Kidney capillary endothelial cell (primary cell): ENCODE measurements around the gene TMEM200B.
"Not testable (repeated sequence)": the region's sequence is repeated elsewhere in the genome, so short reads cannot be mapped to it uniquely, and the experiment has no call there.

Experiments used
- DNase-seq: peaks from one replicate; pipeline ENCODE4 v3.0.0-alpha.2; 2018; ENCODE audit warnings: low spot score

Gene TMEM200B

GRCh38 chr1:29123887-29124365, at the start of gene TMEM200B:
Gene TMEM200B (minus strand): TSS chr1:29123903. CDS start chr1:29121828, 2,075 bp downstream.
- DNase-seq, result no peak

- DNase-seq, result no peak
Observed at GRCh38 chr1:29172415-29172939, 48.8 kb upstream of the TMEM200B start.

DNA sequence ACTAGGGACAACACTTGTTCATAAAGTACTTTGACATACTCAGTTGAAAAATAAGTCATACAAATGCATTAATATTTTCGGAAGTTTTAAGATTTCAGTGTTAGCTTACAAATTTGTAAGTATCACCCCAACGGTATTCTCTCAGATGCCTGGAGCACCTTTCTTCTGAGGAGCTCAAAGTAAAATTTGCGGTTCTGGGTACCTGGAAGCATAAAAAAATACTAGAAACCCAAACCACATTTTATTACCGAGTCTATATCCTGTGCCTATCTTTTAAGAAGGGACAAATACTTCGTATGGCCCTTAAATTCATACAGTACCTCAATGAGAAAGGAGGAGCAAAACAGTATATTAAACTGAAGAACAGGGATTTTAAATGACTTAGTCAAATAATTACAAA, 47.8 kb upstream of the TMEM200B start:
- DNase-seq, result no peak

DNA sequence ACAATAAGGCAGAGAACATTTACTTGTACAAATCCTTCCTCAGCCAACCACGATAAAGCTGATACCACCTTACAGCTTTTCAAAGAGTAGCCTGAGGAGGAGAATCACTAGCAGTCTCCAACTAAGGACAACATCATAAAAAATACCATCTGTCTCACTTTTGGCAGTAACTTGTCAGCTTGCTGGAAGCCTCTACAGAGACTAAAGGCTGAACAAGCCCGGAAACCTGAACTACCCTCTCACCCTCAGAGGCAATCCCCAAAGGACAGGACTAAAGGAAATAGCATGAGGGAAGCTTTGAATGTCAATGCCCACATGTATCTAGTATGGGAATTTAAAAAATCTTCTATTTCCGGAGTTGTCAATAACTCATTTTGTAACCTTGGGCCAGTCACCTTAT, 47.4 kb upstream of the TMEM200B start:
- DNase-seq, result no peak

- no peak for DNase-seq
Observed at GRCh38 chr1:29169976-29170375, 46.3 kb upstream of the TMEM200B start.

GRCh38 chr1:29167904-29168303, 44.2 kb upstream of the TMEM200B start:
- DNase-seq, result no peak

DNA sequence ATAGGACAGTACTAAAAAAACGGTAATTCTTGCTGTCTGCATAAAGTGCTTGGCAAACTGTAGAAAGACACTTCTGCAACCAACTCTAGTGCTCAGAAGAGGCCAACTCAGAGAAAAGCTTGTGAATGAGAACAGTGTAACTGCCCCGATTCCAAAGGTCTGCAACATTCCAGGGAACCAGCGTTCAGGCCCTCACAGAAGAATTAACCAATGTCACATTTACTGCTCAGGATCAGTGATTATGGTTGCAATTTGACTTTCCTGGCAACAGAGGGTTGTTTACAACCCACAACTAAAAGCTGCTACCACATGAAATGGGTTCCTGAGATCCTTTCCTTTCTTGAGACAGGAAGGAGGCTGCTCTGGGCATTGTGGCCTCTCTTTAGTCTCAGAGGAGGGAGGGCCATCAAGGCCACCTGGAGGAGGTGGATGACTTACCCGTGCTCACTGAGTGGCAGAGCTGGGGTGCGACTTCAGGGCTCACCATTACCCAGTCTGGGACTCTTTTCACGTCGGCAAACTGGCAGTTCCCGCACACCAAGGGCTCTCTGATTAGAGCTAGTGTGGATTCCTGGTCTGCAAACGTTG, 42.7 kb upstream of the TMEM200B start:
- DNase-seq, result no peak

- DNase-seq, result no peak
Observed at GRCh38 chr1:29164588-29164987, 40.9 kb upstream of the TMEM200B start.

- DNase-seq, result no peak
Observed at GRCh38 chr1:29162476-29163138, 38.9 kb upstream of the TMEM200B start.

GRCh38 chr1:29162025-29162424, 38.3 kb upstream of the TMEM200B start:
- no peak for DNase-seq

GRCh38 chr1:29159773-29160172, 36.1 kb upstream of the TMEM200B start:
- DNase-seq, result no peak

GRCh38 chr1:29157269-29157601, 33.5 kb upstream of the TMEM200B start:
- no peak for DNase-seq

- peak; percentile 33 for DNase-seq
Observed at GRCh38 chr1:29156543-29157268, 33.0 kb upstream of the TMEM200B start.

GRCh38 chr1:29152046-29152805, 28.5 kb upstream of the TMEM200B start:
- no peak for DNase-seq

DNA sequence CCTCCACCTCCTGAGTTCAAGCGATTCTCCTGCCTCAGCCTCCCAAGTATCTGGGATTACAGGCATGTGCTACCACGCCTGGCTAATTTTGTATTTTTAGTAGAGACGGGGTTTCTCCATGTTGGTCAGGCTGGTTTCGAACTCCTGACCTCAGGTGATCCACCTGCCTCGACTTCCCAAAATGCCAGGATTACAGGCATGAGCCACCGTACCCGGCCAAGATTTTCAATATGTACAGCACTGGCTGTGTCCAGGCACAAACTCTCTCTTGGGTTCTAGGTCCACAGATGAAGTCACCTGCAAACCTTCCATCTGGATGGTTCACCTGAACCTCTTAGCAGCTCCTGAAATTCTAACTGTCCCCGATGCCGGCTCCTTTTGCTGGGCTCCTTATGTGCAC, 26.6 kb upstream of the TMEM200B start:
- not testable (repeated sequence) for DNase-seq

DNA sequence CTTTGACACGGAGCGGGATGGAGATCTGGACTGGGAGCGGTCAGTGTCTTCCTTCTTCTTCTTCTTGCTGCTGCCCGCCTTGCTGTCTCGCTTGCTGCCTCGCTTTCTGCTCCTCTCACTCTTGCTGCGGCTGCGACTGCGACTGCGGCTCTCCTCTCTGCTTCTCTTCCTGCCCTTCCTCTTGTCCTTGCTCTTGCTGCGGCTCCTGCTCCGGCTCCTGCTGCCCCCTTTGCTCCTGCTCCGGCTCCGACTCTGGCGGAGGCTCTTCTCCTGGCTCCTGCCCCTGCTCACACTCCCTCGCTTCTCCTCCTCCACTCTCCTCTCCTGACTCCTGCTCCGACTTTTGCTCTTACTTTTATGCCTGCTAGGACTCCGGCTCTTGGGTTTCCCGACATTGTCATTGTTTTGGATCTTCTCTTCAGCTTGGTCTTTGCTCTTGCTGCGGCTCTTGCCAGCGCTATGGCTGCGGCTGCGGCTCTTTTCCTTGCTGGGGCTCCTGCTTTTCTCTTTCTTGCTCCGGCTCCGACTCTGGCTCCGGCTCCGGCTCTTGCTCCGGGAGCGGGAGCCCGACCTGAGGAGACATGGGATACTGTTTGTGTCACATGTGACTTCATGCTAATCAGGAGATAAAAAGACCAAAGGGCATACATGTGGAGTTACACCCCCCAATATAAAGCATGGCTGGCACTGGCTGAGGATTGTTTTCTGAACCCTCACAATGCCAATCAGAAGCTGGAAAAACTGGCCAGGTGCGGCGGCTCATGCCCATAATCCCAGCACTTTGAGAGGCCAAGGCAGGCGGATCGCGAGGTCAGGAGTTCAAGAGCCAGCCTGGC, 25.2 kb upstream of the TMEM200B start:
- DNase-seq, result no peak

- DNase-seq, result no peak
Observed at GRCh38 chr1:29145739-29146437, 22.2 kb upstream of the TMEM200B start.

- DNase-seq, result no peak
Observed at GRCh38 chr1:29144178-29144577, 20.5 kb upstream of the TMEM200B start.

DNA sequence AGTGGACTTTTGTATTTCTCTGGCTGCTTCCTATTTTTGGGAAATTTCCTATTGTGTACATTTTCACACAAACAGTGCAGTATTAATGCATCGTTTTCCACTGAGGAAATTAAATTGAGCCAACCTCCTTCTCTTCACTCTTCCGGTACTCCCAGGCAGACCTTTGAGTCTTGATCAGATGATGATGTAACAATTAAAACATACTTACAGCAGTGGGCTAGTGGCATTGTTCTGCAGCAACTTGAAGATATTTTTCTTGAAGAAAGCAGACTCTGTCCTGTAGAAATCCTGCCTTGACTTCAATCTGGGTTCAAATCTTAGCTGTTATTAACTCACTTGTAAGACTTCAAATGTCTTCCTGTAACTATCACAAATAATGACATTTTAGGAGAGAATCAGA, 19.0 kb upstream of the TMEM200B start:
- DNase-seq, result no peak

GRCh38 chr1:29136391-29136915, 12.8 kb upstream of the TMEM200B start:
- DNase-seq, result no peak

DNA sequence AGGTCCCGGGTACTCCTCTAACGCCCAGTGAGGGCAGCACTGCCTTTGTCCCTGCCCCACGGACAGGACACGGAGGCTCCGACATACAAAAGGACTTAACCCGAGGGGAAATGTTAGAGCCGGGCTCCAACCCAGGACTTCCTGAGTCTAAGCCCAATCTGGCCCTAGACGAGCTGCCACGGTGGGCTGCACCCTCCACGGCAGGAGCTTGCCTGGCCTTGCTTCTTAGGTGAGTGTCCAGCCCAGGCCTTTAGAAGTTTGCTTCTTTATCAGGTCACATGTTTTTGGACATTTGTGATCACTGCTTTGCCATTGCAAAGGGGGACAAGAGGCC, 11.0 kb upstream of the TMEM200B start:
- DNase-seq, result no peak
